HFFc6 (cell line): Measurements from ENCODE around the gene CDK14. TPM values are rescaled to one million over a fixed set of nuclear protein-coding genes. Genes with fewer than 3 reads are reported as not detected.

Source experiments
- DNase-seq: peaks from one replicate; pipeline ENCODE4 v3.0.0-alpha.2; 2018
- H3K27ac Mint-ChIP-seq: 2 replicates; pipeline ENCODE4 v1.8.0; 2020; ENCODE audit warnings: mild to moderate bottlenecking, mixed read lengths
- H3K27me3 Mint-ChIP-seq: 2 replicates; pipeline ENCODE4 v1.8.0; 2021; ENCODE audit warnings: mild to moderate bottlenecking, moderate library complexity, mixed read lengths; ENCODE audit not compliant: insufficient read depth
- H3K36me3 Mint-ChIP-seq: 2 replicates; pipeline ENCODE4 v1.8.0; 2021; ENCODE audit warnings: low read depth, mixed read lengths
- H3K4me1 Mint-ChIP-seq: 2 replicates; pipeline ENCODE4 v1.8.0; 2020; ENCODE audit warnings: low read depth, mixed read lengths
- H3K4me3 Mint-ChIP-seq: 2 replicates; pipeline ENCODE4 v1.8.0; 2020; ENCODE audit warnings: mild to moderate bottlenecking, moderate library complexity, mixed read lengths
- H3K9me3 Mint-ChIP-seq: 2 replicates; pipeline ENCODE4 v1.8.0; 2020; ENCODE audit warnings: mild to moderate bottlenecking, mixed read lengths
- total RNA-seq, 6 experiments: library from RNA; stranded (reverse); fragmentation: NEBNext Ultra II Directional; extraction: Animal tissue kit (Norgen Biotek cat#: 25700); gene quantifications; 2 replicates in 1 of 6; 3 replicates in 5 of 6; pipeline ENCODE4 v1.2.3, GENCODE V29; 2021
- TF ChIP-seq, protein P1 (sequence below): fragments of 200-600 bp; sonication (generic); IDR thresholded peaks from 2 replicates; pipeline ENCODE4 v1.5.0; 2021; ENCODE audit warnings: antibody characterized with exemption, mild to moderate bottlenecking

Gene CDK14
- total RNA-seq, 6 experiments from 2014 or later = 18.4 to 28.6 (median 27.2) TPM

DNA sequence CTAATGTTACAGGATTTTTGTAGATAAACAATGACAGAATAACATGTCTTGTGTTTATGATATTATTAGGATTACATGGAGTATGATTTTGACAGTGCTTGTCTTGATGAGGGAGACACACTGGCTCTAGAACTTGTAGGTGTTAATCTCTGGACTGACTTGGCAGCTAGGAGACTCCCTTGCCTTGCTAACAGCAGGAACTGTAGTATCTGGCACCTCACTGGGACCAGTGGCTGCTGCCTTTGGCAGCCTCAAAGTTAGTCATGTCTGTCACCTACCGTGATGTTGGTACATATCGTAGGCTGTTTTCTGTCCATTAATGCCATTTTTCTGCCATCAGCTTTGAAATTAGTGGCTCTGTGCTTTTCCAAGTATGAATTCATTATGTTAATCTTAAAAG is 261.5 kb downstream of the CDK14 start:
- no peaks in the 10 kb centered on the region for H3K9me3 Mint-ChIP-seq
- H3K27me3 Mint-ChIP-seq = no peaks in the 10 kb centered on the region
- no peaks in the 10 kb centered on the region for H3K4me1 Mint-ChIP-seq
- TF ChIP-seq, protein P1, sequence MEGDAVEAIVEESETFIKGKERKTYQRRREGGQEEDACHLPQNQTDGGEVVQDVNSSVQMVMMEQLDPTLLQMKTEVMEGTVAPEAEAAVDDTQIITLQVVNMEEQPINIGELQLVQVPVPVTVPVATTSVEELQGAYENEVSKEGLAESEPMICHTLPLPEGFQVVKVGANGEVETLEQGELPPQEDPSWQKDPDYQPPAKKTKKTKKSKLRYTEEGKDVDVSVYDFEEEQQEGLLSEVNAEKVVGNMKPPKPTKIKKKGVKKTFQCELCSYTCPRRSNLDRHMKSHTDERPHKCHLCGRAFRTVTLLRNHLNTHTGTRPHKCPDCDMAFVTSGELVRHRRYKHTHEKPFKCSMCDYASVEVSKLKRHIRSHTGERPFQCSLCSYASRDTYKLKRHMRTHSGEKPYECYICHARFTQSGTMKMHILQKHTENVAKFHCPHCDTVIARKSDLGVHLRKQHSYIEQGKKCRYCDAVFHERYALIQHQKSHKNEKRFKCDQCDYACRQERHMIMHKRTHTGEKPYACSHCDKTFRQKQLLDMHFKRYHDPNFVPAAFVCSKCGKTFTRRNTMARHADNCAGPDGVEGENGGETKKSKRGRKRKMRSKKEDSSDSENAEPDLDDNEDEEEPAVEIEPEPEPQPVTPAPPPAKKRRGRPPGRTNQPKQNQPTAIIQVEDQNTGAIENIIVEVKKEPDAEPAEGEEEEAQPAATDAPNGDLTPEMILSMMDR = no peak
- H3K27ac Mint-ChIP-seq = no peak overlapping the region
- DNase-seq = no peak
- H3K4me3 Mint-ChIP-seq = no peak overlapping the region
- H3K36me3 Mint-ChIP-seq = no peaks in the 10 kb centered on the region

DNA sequence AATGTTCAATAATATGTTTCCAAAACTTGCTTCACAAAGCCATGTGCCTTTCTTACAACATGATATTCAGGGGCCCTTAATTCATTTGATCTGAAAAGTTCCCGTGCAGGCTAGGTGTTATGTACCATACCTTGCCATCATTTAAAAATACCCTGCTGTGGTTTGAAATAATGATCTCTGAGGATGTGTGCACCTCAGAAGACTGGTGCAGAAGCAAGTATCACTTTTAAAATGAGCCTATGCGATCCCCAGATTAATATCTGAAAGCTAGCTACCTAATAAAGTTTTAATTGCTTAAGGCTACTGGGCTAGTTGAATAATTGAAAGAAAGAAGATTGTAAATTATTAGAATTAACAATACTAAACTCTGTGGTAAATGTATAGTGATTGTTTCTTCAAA is 262.4 kb downstream of the CDK14 start:
- no peak for DNase-seq
- Mint-ChIP-seq H3K4me1 (no peaks in the 10 kb centered on the region), H3K36me3 (no peaks in the 10 kb centered on the region), H3K27me3 (no peaks in the 10 kb centered on the region), H3K4me3 (no peak overlapping the region), H3K27ac (no peak overlapping the region), H3K9me3 (no peaks in the 10 kb centered on the region)
- TF ChIP-seq, protein P1 = no peak

DNA sequence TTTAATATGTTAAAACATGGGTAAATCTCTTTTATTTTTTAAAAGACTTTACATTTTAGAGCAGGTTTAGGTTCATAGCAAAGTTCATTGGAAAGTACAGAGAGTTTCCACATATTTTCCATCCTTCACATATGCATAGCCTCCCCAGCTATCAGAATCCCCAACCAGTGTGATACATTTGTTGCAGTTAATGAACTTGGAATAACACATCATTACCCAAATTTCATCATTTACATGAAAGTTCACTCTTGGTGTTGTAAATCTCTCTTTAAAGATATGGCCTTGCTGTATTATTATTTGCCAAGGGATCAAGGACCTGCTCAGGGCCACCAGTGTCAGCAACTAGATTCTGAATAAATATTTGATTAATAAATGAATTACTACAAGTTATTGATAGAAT is 263.4 kb downstream of the CDK14 start:
- no peak overlapping the region for H3K27ac Mint-ChIP-seq
- no peak for DNase-seq
- no peaks in the 10 kb centered on the region for H3K36me3 Mint-ChIP-seq
- H3K4me1 Mint-ChIP-seq = no peaks in the 10 kb centered on the region
- TF ChIP-seq, protein P1 = no peak
- no peak overlapping the region for H3K4me3 Mint-ChIP-seq
- H3K9me3 Mint-ChIP-seq = no peaks in the 10 kb centered on the region
- no peaks in the 10 kb centered on the region for H3K27me3 Mint-ChIP-seq

DNA sequence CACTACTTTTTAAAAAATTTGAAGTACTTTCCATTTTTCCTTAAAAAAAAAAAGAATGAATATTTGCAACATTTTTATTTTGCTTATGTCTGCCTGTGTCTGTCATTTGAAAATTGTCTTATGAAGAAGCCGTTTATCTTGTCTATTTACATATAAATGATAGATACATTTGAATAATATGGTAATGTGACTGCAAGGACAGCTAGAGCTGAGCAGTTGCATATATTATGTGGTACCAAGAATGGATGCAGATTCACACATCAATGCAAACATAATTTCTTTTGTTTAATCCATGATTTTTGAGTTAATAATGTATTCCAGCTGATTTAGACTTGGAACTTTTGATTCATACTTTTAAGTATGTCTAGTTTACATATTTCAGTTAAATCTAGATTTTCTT is 268.0 kb downstream of the CDK14 start:
- no peak overlapping the region for H3K27ac Mint-ChIP-seq
- peaks cover 3% of the 10 kb centered on the region for H3K4me1 Mint-ChIP-seq
- H3K4me3 Mint-ChIP-seq = no peak overlapping the region
- H3K27me3 Mint-ChIP-seq = no peaks in the 10 kb centered on the region
- 0 out of 2 replicates have a peak, but pooled peaks cover 4% of the 10 kb centered on the region for H3K36me3 Mint-ChIP-seq
- DNase-seq = no peak
- H3K9me3 Mint-ChIP-seq = no peaks in the 10 kb centered on the region
- TF ChIP-seq, protein P1 = no peak

DNA sequence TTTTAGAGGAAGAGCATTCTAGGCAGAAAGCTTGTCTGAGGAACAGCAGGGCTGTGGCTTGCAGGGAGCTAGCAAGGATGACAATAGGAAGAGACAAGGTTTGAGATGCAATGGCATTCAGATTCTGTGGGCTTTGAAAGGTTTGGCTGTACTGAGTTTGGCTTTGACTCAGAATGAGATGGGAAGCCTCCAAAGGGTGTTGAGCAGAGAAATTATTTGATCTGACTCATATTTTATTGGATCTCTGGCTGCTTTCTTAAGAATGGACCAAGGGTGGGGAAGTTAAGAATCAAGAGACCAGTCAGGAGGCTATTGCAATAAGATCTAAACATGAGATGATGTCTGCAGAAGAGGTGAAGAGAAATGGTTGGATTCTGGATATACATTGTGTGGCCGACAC is 273.2 kb downstream of the CDK14 start:
- Mint-ChIP-seq H3K9me3 (no peaks in the 10 kb centered on the region), H3K36me3 (peaks cover 14% of the 10 kb centered on the region), H3K27me3 (no peaks in the 10 kb centered on the region; the same call in 1 of the 2 replicates), H3K4me3 (no peak overlapping the region), H3K4me1 (peaks cover 9% of the 10 kb centered on the region), H3K27ac (no peak overlapping the region)
- no peak for DNase-seq
- TF ChIP-seq, protein P1 = no peak

DNA sequence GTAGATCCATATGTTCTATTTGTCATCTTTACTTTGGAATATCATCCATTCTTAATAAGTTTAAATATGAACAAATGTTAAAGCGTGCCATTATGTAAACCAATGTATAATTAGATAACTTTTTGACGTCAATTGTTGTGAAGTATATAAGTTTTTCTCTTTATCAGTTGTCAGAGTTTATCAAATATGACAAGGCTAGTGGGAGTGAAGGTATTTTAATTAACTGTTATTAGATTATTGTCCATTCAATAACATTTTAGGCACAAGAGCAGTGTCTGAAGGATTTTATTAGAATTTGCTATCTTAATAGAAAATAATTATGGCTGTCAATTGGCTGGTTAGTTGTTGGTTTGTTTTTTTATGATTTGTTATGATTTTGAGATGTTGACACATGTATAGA is 280.6 kb downstream of the CDK14 start:
- Mint-ChIP-seq H3K27ac (no peak overlapping the region), H3K4me3 (no peak overlapping the region), H3K9me3 (no peaks in the 10 kb centered on the region), H3K4me1 (peaks cover 8% of the 10 kb centered on the region), H3K36me3 (peaks cover 17% of the 10 kb centered on the region), H3K27me3 (no peaks in the 10 kb centered on the region; the same call in 1 of the 2 replicates)
- no peak for DNase-seq
- TF ChIP-seq, protein P1 = no peak
